Activated CD8-positive, alpha-beta memory T cell treated with anti-CD3 and anti-CD28 coated beads, Interleukin-2, amount 50 U/mL, for 1 hour (primary cell): Measurements from ENCODE around the gene HEY2.
"Not testable (repeated sequence)": the region's sequence is repeated elsewhere in the genome, so short reads cannot be mapped to it uniquely, and the experiment has no call there.

Experiments
- DNase-seq: peaks from one replicate; pipeline ENCODE4 v3.0.0-alpha.2; 2020; ENCODE audit errors: extremely low read depth

HEY2 gene

GRCh38 chr6:125769147-125769783, 19.8 kb downstream of the HEY2 start:
- DNase-seq: no peak

- no peak for DNase-seq
These were observed 24.2 kb downstream of the HEY2 start for GRCh38 chr6:125773387-125774341.

GRCh38 chr6:125776107-125776826, 26.8 kb downstream of the HEY2 start:
- not testable (repeated sequence) for DNase-seq

- peak; percentile 59 for DNase-seq
These were observed 30.6 kb downstream of the HEY2 start for GRCh38 chr6:125779924-125780539.

- no peak for DNase-seq
These were observed 31.3 kb downstream of the HEY2 start for GRCh38 chr6:125780540-125781313.

- no peak for DNase-seq
These were observed 32.0 kb downstream of the HEY2 start for GRCh38 chr6:125781314-125781868.

GRCh38 chr6:125784365-125784764, 34.9 kb downstream of the HEY2 start:
- no peak for DNase-seq

GRCh38 chr6:125787791-125788190, 38.4 kb downstream of the HEY2 start:
- no peak for DNase-seq

- DNase-seq: no peak
These were observed 39.7 kb downstream of the HEY2 start for GRCh38 chr6:125789167-125789566.

- DNase-seq: no peak
These were observed 40.3 kb downstream of the HEY2 start for GRCh38 chr6:125789576-125790357.

- DNase-seq: no peak
These were observed 41.1 kb downstream of the HEY2 start, which contains the start of gene NCOA7 for GRCh38 chr6:125790358-125791150. TSS of gene NCOA7 (plus strand) at chr6:125790960. CDS start at chr6:125815355, 24,395 bp downstream.

- DNase-seq: no peak
These were observed 41.9 kb downstream of the HEY2 start for GRCh38 chr6:125791151-125791819.

- no peak for DNase-seq
These were observed 42.4 kb downstream of the HEY2 start for GRCh38 chr6:125791820-125792165.

- no peak for DNase-seq
These were observed 42.7 kb downstream of the HEY2 start for GRCh38 chr6:125792172-125792571.

GRCh38 chr6:125792680-125793079, 43.2 kb downstream of the HEY2 start:
- no peak for DNase-seq

GRCh38 chr6:125793280-125793679, 43.8 kb downstream of the HEY2 start:
- DNase-seq: no peak

- no peak for DNase-seq
These were observed 44.4 kb downstream of the HEY2 start for GRCh38 chr6:125793863-125794262.

- DNase-seq: no peak
These were observed 45.1 kb downstream of the HEY2 start for GRCh38 chr6:125794342-125795137.
